ENCODE data around the gene ATP6V1B1. TPM values are rescaled to one million over a fixed set of nuclear protein-coding genes. Genes with fewer than 3 reads are reported as not detected.

The ATP6V1B1 gene
- total and polyA plus RNA-seq, 9 of the 15 experiments (the other 6 are each of a cell fraction or from before 2014, with no cell fraction given) = not detected

DNA sequence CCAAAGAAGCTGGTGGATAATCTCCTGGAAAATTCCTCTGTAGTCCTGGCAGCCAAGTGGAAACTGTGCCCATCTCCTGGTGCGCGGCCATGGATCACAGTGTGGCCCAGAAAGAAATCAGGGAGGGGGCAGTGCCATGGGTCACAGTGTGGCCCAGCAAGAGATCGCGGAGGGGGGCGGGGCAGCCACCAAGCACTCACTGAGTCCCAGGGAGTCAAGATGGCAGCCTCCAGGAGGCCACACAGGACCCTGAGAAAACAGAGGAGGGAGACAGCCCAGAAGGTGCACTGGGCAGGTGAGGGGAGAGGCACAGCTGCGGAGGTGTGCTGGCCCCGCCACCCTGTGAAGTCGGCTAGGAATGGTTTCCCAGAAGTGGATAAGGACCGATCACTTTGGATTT, 8.1 kb upstream of the ATP6V1B1 start:
- no peak overlapping the region for H2AFZ ChIP-seq (ENCODE audit: low read depth, low read length)
- H3K4me2 ChIP-seq (ENCODE audit: insufficient read depth, low read length) = no peak overlapping the region
- DNase-seq (ENCODE audit: extremely low read depth in 1 of 4, low spot score in 3 of 4) (no peak), FAIRE-seq (no peak), ATAC-seq (no peak)
- H4K20me1 ChIP-seq (replicated peaks; ENCODE audit: control insufficient read depth, insufficient read depth, low read length) = no peaks in the 10 kb centered on the region
- H3K79me2 ChIP-seq (ENCODE audit: control insufficient read depth, insufficient read depth, low read length) = no peaks in the 10 kb centered on the region
- H3K4me3 ChIP-seq = no peak overlapping the region
- under 1% methylated on average over 9 of the region's 9 CpGs for WGBS (ENCODE audit: insufficient coverage, low coverage, missing lambda C conversion rate)
- in situ Hi-C loops (cut with MboI) (no loop called here), intact Hi-C loops (cut with micrococcal nuclease) (no loop called here)
- H3K9me1 ChIP-seq (ENCODE audit: control insufficient read depth, insufficient read depth, low read length) = no peaks in the 10 kb centered on the region
- CTCF ChIA-PET (ENCODE audit: low intra/inter-chr PET ratio) = no interaction called here
- no peak for TF ChIP-seq GATAD2B (IDR thresholded peaks at IDR 0.05; ENCODE audit: borderline replicate concordance)
- no peak for TF ChIP-seq ZNF311 (CRISPR knock-in tag; IDR thresholded peaks at IDR 0.05)
- H3K27me3 ChIP-seq (ENCODE audit: control insufficient read depth in 2 of 2, insufficient read depth in 2 of 2, low read length in 2 of 2) = peaks cover 14 to 55% of the 10 kb centered on the region in 2 experiments; a peak in 3 of 5 replicates
- H3K9me3 ChIP-seq (replicated peaks; ENCODE audit: control insufficient read depth, insufficient read depth, low read depth, low read length) = no peaks in the 10 kb centered on the region
- peaks cover 0 to under 1% of the 10 kb centered on the region in 2 experiments; a peak in 1 of 5 replicates for H3K4me1 ChIP-seq (replicated peaks in 1 of 2; ENCODE audit: control insufficient read depth in 2 of 2, insufficient read depth in 2 of 2, low read length in 2 of 2)
- POLR2A ChIA-PET = interaction anchor here (0.6 to 1.5 kb wide), 2 partner anchors 11 to 1773 kb away, joined by 3 to 5 read pairs; no protein-coding TSS in a partner anchor
- H3K36me3 ChIP-seq (ENCODE audit: control insufficient read depth, insufficient read depth, low read length) = no peaks in the 10 kb centered on the region
- no peak overlapping the region for H3K9ac ChIP-seq (ENCODE audit: insufficient read depth in 1 of 2, low read depth in 2 of 2, low read length in 2 of 2)
- no peak overlapping the region for H3K27ac ChIP-seq (ENCODE audit: extremely low read depth, low read depth, low read length)
- BruUV-seq (replicated peaks) = no TSS peak

DNA sequence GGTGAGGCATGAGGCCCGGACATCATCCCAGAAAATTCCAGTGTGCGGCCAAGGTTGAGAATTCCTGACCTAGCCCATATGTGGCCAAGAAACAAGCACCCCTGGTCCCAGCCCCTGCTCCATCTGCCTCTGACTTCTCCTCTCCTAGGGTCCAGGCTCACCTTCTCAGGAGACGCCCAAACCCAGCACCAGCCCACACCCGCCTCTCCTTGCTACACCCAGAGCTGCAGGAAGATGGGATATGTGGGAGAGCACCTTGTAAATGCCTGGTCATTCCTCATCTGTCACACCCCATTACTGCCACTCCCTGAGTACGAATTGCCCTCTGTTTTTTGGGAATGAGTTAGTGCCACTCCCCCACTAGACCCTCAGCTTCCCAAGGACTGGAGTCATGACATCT, 7.3 kb upstream of the ATP6V1B1 start:
- no peak for FAIRE-seq
- Histone ChIP-seq H3K9ac (ENCODE audit: insufficient read depth in 1 of 2, low read depth in 2 of 2, low read length in 2 of 2) (no peak overlapping the region), H4K20me1 (replicated peaks; ENCODE audit: control insufficient read depth, insufficient read depth, low read length) (no peaks in the 10 kb centered on the region), H3K4me1 (replicated peaks in 1 of 2; ENCODE audit: control insufficient read depth in 2 of 2, insufficient read depth in 2 of 2, low read length in 2 of 2) (peaks cover 0 to 5% of the 10 kb centered on the region in 2 experiments; a peak in 1 of 5 replicates), H3K27ac (ENCODE audit: extremely low read depth, low read depth, low read length) (no peak overlapping the region), H3K36me3 (ENCODE audit: control insufficient read depth, insufficient read depth, low read length) (no peaks in the 10 kb centered on the region), H3K4me2 (ENCODE audit: insufficient read depth, low read length) (no peak overlapping the region), H3K4me3 (no peak overlapping the region), H3K79me2 (ENCODE audit: control insufficient read depth, insufficient read depth, low read length) (no peaks in the 10 kb centered on the region), H3K27me3 (ENCODE audit: control insufficient read depth in 2 of 2, insufficient read depth in 2 of 2, low read length in 2 of 2) (peaks cover 20 to 56% of the 10 kb centered on the region in 2 experiments; a peak in 3 of 5 replicates), H2AFZ (ENCODE audit: low read depth, low read length) (no peak overlapping the region), H3K9me1 (ENCODE audit: control insufficient read depth, insufficient read depth, low read length) (no peaks in the 10 kb centered on the region), H3K9me3 (replicated peaks; ENCODE audit: control insufficient read depth, insufficient read depth, low read depth, low read length) (no peaks in the 10 kb centered on the region)
- no TSS peak for BruUV-seq (replicated peaks)
- ChIA-PET POLR2A (interaction anchor here (0.6 to 1.5 kb wide), 2 partner anchors 11 to 557 kb away, joined by 4 to 5 read pairs; no protein-coding TSS in a partner anchor), CTCF (ENCODE audit: low intra/inter-chr PET ratio) (no interaction called here)
- intact Hi-C loops (cut with micrococcal nuclease) = no loop called here
- no peak for ATAC-seq
- 2% methylated on average over 5 of the region's 5 CpGs for WGBS (ENCODE audit: insufficient coverage, low coverage, missing lambda C conversion rate)
- DNase-seq (ENCODE audit: extremely low read depth in 1 of 4, low spot score in 3 of 4) = no peak
- in situ Hi-C loops (cut with MboI) = no loop called here
- TF ChIP-seq BMI1 (IDR thresholded peaks at IDR 0.05; ENCODE audit: low read length) (no peak), DACH1 (IDR thresholded peaks at IDR 0.05; ENCODE audit: partially characterized antibody) (no peak), POLR3G (IDR thresholded peaks at IDR 0.05; ENCODE audit: extremely low read depth, insufficient read length, insufficient replicate concordance) (no peak), XRCC4 (IDR thresholded peaks at IDR 0.05; ENCODE audit: extremely low read depth, insufficient read depth, insufficient read length) (no peak), CXXC5 (CRISPR knock-in tag; IDR thresholded peaks at IDR 0.05) (no peak), RBFOX2 (IDR thresholded peaks at IDR 0.05; ENCODE audit: low read depth, low read length) (no peak), SAFB (IDR thresholded peaks at IDR 0.05; ENCODE audit: borderline replicate concordance, low read depth, low read length) (no peak), MTA2 (IDR thresholded peaks at IDR 0.05; ENCODE audit: low read depth) (no peak), SMC3 (conservative IDR thresholded peaks at IDR 0.05; ENCODE audit: insufficient read depth, low read depth, low read length) (no peak), TAF1 (IDR thresholded peaks at IDR 0.05; ENCODE audit: control insufficient read depth, extremely low read depth, insufficient read depth, low read length, severe bottlenecking) (no peak), GTF2F1 (IDR thresholded peaks at IDR 0.05; ENCODE audit: low read depth, low read length) (no peak), PHB (CRISPR knock-in tag; IDR thresholded peaks at IDR 0.05) (no peak)
- TF ChIP-seq, protein P1, sequence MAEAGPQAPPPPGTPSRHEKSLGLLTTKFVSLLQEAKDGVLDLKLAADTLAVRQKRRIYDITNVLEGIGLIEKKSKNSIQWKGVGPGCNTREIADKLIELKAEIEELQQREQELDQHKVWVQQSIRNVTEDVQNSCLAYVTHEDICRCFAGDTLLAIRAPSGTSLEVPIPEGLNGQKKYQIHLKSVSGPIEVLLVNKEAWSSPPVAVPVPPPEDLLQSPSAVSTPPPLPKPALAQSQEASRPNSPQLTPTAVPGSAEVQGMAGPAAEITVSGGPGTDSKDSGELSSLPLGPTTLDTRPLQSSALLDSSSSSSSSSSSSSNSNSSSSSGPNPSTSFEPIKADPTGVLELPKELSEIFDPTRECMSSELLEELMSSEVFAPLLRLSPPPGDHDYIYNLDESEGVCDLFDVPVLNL (CRISPR knock-in tag; IDR thresholded peaks at IDR 0.05; ENCODE audit: low read depth) = no peak
